Embryonic facial prominence (tissue), 1 donor: ENCODE results near the gene NUDT17.
A peak's percentile ranks its signal among the peaks of the same experiment; 100 is the strongest.
"Not testable (repeated sequence)": the region's sequence is repeated elsewhere in the genome, so short reads cannot be mapped to it uniquely, and the experiment has no call there.

Experiments used
- DNase-seq: peaks from one replicate; pipeline ENCODE4 v3.0.0-alpha.2; 2016; ENCODE audit errors: extremely low spot score

The NUDT17 gene, protein sequence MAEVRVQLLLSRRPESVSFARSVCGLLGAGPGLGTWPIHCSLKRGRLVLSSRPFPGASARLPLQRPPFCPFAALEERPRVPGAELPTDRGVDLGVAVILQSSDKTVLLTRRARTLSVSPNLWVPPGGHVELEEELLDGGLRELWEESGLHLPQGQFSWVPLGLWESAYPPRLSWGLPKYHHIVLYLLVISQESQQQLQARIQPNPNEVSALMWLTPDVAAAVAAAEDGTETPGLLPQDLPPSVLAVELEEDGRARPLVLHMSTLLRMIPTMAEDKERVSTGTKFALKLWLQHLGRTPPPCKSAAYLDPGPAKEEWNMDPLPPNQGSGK

DNA sequence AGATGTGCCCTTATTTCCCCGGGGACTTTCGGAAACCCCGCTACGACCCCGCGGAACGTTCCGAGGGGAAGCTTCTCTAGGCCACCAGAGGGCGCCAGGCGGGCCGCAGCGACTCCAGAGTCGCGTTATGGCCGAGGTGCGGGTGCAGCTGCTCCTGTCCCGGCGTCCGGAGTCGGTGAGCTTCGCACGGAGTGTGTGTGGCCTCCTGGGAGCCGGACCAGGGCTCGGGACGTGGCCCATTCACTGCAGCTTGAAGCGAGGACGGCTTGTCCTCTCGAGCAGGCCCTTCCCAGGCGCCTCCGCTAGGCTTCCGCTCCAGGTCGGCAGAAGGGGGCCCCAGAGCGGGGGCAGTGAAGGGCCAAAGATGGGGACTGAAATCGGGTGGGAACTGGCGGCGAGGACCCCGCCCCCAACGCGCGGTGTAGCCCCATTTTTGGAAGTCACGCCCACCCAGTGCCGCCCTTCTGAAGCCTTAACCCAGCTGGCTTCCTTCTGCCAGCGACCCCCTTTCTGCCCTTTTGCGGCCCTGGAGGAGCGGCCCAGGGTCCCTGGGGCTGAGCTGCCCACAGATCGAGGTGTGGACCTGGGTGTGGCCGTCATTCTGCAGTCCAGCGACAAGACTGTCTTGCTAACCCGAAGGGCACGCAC, at the start of gene NUDT17:
Gene NUDT17 (plus strand): TSS at position 117 of the 648 bp plus-strand sequence. CDS start 11 bp downstream, at position 128.
- peak; percentile 38 for DNase-seq

DNA sequence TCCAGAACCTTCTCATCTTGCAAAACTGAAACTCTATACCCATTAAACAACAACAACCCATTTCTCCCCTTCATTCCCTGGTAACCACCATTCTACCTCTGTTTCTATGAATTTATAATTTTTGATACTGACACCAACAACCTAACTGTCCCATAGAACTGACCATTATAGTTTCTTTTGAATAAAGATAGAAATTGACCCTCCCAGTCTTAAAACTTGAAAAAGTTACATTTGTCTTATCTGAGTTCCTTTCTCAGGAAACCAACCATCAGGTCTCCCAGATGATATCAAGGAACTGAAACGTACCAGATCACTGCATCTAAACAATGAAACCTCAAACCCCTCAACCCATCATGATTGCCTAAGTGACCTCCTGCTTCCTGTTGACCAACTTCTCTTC, 48.7 kb upstream of the NUDT17 start:
- DNase-seq: no peak

DNA sequence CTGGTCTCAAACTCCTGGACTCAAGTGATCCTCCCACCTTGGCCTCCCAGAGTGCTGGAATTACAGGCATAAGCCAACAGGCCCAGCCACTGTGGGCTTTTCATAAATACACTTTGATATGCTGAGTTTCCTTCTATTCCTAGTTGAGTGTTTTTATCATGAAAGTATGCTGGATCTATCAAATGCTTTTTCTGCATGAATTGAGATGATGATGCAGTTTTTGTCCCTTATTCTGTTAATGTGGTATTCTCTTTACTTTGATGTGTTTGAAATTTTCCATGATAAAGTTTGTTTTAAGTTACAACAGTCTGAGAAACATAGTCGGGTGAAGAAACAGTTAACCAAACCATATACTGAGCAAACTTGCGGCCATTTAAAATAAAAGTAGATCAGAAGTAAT, 45.6 kb upstream of the NUDT17 start:
- DNase-seq: no peak

DNA sequence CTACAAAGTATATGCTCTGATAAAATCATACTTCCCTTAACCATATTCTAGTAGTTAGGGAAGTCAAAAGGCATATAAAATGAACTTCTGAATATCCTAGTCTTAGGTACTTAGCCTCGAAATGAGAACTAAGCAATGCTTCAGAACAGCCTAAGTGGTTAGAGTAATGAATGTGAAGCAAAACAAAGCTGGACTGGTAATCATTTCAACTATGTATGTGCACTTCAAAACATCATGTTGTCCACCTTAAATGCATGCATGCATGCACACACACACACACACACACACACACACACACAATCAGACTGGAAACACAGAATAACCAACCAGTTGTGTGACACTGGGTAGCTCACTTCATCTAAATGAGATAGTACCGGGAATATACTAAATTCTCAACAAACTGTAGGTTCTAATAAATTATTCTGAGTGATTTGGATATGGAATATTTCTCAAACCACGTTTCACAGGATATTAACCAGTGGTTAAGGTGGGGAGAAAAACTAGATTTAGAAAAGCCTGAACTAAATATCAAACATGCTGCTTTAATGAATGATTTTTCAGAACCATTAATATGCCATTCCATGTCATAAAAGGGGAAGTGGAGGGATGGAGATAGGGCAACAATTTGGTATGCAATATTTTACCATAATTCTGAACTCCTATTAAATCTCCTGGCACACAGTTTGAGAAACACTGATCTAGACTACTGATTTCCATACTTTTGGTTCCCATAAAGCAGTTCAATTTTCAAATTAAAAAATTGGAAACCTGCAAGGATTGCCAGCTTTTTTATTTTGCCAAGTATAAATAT, 41.0 kb upstream of the NUDT17 start:
- no peak for DNase-seq

DNA sequence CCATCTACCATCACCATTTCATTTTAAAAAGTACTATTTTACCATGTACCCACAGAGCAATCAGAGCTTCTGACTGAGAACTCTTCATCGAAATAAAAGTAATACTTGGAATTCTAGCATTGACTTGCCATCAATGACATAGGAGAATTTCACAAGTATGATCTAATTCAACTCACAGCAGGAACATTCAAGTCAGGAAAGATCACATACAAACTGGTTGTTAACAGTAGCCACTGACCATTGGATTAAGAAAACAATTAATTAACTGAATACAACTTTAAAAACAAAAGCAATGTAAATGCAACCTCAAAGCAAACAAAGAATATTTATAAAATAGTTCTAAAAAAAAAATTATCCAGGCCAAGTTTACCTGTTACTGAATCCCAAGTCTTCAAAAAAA, 40.4 kb upstream of the NUDT17 start:
- DNase-seq: no peak

DNA sequence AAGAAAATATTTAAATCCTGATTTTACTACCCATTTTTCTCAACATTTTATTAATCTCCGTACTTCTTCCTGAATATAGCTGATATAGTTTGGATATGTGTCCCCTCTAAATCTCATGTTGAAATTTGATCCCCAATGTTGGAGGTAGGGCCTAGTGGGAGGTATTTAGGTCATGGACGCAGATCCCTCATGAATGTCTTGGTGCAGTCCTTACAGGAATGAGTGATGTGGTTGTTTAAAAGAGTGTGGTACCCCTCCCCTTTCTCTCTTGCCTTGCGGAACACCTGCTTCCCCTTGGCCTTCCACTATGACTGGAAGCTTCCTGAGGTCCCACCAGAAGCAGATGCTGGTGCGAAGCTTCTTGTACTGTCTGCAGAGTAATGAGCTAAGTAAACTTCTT, 39.0 kb upstream of the NUDT17 start:
- no peak for DNase-seq

DNA sequence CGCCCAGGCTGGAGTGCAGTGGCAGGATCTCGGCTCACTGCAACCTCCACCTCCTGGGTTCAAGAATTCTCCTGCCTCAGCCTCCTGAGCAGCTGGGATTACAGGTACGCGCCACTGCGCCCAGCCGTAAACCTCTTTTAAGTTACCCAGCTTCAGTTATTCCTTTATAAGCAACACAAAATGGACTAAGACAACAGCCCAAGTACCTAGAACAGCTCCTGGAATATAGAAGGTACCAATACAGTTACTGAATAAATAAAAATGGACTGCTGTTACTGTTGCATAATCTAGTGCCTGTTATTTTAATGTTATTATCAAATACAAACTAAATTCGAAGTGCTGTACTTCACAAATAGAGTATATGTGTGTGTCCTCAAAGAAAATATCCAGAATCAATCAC, 38.6 kb upstream of the NUDT17 start:
- DNase-seq: no peak

DNA sequence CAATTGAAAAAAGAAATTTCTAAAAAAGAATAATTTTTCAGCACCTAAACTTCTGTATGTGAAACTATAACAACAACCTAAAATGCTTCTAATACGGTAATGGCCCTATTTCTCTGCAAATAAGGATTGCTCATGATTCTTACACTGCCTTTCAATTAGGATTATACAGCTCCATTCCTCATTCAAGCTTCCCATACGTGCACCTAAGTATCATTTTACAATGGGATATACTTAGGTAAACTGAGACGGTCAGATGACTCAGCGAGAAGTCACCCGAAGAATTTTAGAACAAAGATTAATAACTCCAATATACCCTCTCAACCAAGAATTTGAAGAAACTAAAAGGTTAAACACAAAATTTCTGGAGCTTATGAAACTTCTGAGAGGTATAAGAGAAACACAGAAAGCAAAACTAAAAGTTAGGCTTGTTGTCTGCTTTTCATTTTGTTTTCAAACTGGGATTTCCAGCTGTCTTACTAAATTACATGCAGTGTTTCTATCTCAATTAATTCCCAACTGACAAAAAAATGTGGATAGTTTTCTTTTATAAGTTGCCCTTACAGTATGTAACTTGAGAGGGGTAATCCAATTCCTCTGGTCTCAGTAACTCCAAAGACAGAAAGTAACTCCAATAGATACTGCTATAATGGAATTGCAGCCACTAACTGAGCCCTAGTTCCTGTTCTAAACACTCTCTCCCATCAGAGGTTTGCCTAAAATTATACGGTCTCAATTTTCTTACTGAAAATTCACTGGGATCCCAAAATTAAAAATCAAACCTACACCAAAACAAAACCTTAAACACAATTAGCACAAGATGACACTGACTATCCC, 32.2 kb upstream of the NUDT17 start:
- not testable (repeated sequence) for DNase-seq

DNA sequence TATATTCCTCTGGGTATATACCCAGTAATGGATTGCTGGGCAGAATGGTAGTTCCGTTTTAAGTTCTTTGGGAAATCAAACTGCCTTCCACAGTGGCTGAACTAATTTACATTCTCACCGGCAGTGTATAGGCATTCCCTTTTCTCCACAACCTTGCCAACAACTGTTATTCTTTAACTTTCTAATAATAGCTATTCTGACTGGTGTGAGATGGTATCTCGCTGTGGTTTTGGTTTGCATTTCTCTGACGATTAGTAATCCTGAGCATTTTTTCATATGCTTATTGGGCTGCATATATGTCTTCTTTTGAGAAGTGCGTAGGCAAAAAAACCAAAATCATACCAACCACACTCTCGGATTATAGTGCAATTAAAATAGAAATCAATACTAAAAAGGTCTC, 27.3 kb upstream of the NUDT17 start:
- not testable (repeated sequence) for DNase-seq

DNA sequence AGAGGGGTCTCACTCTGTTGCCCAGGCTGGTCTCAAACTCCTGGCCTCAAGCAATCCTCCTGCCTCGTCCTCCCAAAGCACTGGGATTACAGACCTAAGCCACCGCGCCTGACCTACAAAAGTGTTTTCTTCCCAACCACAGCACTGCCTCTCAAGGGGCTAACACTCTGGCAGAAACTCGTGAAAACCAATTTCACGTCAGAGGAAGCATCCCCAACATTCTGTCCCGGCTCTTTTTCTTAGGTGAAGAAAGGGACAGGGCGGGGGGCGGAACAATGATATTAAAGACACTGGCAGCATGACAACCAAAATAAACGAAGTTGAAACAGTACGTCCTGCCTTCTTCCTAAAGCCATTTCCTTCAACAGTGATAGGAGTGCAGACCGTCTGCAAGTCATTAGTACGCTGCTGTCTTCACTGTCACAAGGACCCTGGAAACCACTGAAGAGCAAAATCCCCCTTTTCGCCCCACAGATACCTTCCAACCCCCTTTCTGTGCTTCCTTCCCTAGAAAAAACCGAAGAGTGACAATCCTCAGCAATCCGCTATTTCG, 22.6 kb upstream of the NUDT17 start:
- not testable (repeated sequence) for DNase-seq

DNA sequence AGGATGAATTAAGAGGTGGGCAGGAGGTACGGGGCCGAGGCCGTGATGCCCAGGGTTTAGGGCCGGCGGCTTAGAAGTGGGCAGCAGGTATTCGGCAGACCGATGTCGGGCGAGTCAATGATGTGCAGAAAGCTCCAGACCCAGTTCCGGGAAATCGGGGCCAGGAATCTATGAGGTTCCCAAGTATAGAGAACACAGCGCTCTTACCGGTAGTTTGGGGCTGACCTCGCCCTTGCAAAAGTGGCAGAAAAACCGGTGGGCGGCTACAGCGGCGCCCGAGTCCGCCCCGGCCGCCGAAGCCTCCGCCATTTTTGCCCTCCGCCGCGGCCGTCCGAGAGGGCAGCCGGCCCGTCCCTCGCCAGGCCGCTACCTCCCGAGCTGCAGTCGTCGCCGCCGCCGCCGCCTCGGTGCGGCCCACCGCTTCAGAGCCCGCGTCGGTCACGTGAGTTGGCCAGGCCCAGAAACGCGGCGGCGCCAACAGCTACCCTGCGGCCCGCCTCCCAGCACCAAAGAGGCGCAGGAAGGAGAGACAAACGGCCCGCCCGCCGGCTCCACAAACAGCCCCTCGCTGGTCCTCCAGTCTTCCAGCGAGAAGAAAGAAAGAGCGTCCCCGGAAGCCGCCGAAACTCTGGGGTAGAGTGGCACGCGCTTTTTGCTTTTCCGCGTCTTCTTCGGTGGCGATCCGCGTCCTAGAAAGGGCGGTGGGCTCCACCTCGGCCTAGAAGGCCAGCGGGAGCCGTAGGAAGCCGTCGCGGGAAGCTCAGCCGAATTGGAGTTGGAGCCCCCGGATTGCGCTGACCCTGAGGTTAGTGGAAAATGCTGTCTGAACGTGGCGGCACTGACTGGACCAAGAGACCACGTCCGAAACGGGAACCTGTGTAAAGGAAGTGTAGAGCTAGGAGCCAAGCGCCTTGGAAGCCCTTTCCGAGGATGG, 21.6 kb upstream of the NUDT17 start, which contains the start of the genes POLR3C and RNF115:
Gene POLR3C (plus strand): TSS at position 636 of the 934 bp plus-strand sequence. CDS start 1,577 bp downstream, outside the sequence.
Gene RNF115 (minus strand): TSS at position 531 of the 934 bp plus-strand sequence. CDS start 222 bp downstream, at position 309.
- DNase-seq: peak; percentile 88

DNA sequence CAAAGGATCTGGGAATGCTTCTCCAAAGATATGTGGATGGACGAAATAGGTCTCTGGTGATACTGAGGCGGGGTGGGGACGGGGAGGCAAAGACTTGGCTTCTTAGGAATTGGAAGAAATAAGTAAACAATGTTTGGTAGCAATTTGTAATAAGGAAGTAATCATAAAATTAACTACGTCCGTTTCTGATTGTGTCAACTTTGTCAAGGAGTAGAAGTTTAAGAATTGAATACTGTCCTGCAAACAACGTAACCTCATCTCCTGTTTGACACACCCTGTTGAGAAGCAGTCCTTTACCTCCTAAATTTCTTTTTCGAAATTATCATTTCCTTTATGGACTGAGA, 21.0 kb upstream of the NUDT17 start:
- DNase-seq: no peak

DNA sequence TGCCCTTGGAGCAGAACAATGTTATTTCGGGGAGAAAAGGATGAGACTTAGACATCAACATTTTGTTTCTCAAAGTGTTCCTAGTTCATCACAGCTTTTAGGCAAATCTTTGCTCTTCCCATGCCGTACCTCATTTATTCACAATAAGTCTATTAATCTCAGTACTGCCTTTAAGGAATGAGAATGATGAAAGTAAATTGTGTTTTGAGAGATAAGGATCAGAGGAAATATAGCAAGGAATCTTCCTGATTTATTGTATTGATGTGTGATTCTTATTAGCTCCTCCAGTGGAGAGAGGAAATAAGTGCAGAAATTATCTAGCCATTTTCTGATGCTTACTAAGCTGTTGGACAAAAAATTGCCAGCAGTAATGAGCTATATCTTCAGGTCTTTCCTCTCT, 19.4 kb upstream of the NUDT17 start:
- DNase-seq: no peak

DNA sequence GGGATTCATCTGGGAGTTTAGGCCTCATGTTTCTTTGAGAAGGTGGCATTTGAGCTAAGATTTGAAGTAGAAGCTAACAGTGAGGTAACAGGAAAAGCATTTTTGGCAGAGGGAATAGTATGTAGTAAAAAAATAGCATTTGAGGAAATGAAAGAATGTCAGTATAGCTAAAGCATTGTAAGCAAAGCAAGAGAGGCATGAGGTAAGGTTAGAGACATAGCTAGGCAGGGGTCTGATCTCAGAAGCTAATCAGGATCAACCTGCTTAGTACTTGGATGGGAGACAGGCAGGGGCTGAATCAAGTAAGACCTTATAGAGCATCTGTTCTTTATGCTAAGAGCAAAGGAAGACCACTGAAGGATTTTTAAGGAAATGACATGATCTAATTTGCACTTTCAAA, 17.5 kb upstream of the NUDT17 start:
- DNase-seq: no peak

DNA sequence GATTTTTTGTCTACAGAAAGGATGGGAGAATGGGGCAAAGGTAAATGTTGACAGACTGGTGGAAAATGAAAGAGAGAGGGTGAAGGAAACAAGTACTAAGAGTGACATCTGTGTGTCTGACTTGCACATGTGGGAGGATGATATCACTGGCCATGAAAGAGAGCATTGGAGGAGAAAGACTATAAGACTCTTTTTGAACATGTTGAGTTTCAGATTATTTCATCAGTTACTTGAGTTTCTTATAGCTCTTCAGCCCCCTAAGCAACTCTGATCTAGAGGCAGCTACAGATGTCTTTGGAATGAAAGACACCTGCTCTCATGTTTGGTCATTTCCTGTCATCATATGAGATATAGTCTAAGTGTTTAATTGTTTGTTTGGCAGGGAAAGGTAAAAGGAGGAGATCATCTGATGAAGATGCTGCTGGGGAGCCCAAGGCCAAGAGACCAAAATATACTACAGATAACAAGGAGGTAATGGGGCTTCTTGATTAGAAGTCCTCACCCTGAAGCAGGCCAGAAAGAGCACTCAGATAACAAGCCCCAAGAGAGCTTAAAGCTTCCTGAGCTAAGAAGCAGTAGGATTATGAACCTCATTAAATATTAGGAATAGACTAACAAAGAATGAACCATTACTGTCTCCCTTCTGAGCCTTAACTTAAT, 16.9 kb upstream of the NUDT17 start:
- no peak for DNase-seq

DNA sequence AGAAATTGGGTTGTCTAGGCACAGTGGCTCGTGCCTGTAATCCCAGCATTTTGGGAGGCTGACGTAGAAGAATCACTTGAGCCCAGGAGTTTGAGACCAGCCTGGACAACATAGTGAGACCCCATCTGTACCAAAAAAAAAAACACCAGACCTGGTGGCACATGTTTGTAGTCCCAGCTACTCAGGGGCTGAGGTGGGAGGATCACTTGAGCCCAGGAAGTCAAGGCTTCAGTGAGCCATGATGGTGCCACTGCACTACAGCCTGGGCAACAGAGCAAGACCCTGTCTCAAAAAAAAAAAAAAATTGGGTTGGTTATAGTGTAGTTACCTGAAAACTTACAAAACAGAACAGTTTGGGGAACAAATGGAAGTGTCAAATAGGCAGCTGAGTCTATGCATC, 14.6 kb upstream of the NUDT17 start:
- DNase-seq: not testable (repeated sequence)

DNA sequence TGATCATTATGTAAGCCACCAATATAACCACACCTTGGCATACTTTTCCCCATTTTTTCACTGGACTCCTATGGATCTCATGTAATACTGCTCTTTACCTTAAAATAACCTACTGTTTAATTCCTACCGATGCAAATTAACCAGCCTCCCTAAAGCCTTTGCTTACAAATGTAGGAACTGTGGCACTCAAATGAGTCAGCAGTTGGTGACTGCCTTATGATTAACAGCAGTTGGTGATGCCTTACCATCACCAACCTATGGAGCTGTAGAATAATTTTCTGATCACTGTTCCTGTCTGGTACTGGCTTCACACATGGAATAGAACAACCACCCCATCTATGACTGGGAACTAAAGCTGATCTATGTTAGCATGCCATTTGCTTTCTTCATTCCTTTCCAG, 7.8 kb upstream of the NUDT17 start:
- no peak for DNase-seq

DNA sequence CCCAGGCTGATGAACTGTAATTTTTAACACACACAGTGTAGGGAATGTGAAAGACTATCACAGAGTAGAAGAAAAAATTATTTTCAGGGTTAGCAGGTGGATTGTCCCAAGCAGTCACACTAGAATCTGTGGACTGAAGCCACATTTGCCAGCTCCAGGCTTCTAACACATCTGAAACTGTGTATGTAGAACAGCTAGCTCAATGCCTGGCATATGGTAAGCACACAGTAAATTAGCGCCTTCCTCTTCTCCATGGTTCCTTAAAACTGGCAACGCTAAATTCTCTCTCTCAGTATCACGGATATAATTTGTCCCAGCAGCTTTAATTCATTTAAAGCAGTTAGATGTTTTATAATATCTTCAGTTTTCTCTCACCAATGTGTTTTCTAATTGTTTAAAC, 2.4 kb upstream of the NUDT17 start:
- no peak for DNase-seq

DNA sequence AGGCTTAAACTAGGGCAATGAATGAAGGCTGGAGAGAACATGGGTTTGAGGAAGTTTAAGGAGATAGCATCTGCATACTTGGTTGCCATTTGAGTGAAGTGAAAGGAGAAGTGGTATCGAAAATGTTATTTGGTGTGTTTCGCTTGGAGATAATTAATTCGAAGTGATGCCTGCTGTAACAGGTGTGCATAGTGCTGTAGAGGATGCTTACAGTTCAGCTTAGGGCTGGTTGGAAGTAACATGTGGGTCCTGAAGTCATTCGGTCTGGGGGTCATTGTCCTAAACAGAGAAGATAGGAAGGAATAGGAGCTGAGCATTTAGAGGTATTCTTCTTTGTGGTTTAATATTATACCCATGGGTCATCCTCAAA, 301 bp upstream of the NUDT17 start:
- DNase-seq: no peak

DNA sequence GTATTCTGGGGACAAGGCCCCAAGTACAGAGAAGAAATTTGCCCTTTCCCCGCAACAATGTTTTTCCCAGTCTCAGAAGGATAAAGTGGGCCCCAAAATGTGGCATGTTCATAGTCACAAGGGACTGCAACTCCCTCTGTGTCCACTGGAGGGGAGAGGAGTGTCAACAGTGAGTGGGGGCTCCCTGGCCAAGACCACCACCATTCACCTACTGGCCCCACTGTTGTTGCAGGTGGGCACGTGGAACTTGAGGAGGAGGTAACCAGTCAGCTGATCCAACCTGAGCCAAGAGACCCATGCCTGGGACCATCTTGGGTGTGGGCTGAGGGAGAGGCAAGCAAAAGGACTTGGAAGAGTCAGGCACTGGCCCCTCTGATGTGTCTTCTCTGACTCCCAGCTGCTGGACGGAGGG, 777 bp downstream of the NUDT17 start:
- DNase-seq: no peak
